ENCODE measurements around the gene IQSEC3.

IQSEC3 gene

DNA sequence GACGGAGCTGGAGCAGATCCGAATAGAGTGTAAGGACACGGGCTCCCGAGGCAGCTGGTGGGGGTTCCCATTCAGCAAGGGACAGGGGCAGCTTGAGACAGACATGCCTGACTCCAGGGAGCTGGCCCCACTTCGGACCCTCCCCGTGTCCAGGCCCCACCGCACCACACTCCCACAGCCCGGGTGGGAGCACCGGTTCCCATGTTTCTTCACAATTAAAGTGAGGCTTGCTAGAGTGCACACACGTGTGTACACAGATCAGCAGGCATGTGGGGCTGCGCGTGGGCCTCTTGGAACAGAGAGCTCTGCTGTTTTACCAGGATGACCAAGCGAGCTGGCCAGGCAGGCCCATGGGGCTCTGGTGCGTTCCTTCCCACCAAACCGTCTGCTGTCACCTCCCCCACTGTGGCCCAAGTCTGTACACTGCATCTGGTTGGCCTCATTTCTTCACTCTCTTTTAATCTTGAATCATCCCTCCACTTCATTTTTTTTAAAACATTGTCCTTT, 99.3 kb downstream of the IQSEC3 start:
- TF ChIP-seq, protein P1, sequence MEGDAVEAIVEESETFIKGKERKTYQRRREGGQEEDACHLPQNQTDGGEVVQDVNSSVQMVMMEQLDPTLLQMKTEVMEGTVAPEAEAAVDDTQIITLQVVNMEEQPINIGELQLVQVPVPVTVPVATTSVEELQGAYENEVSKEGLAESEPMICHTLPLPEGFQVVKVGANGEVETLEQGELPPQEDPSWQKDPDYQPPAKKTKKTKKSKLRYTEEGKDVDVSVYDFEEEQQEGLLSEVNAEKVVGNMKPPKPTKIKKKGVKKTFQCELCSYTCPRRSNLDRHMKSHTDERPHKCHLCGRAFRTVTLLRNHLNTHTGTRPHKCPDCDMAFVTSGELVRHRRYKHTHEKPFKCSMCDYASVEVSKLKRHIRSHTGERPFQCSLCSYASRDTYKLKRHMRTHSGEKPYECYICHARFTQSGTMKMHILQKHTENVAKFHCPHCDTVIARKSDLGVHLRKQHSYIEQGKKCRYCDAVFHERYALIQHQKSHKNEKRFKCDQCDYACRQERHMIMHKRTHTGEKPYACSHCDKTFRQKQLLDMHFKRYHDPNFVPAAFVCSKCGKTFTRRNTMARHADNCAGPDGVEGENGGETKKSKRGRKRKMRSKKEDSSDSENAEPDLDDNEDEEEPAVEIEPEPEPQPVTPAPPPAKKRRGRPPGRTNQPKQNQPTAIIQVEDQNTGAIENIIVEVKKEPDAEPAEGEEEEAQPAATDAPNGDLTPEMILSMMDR (conservative IDR thresholded peaks at IDR 0.05; ENCODE audit: low read length), result no peak
- DNase-seq (ENCODE audit: low read depth), result no peak
- no peak overlapping the region for H3K4me3 ChIP-seq (ENCODE audit: low read length)

DNA sequence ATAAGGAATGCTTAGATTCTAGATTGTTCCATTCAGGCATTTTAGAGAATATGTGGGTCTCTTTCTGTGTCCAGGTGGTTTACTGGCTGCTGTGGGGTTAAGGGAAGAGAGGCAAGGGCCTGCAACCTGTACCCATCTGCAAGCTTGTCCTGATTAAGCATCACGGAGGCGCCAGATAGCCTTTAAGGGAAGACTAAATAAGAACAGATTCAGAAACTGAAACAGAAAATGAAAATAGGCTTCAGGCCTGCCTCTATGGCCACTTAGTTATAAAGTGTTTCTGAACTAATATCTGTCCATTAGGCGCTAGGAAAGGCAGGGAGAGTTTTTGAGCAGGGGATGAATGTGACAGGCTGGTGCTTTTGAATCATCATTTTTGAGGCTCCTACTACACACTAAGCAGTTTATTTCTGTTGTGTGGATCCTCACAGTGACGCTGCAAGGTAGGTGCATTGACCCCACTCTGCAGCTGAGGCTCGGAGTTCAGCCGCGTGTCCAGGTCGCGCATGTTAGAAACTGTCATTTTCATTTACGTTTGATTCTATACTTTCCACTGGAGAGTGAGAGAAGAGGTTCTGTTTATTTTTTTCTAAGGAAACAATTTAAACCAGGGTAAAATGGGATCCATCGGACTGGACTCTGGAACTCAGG, 100.0 kb downstream of the IQSEC3 start:
- TF ChIP-seq, protein P1 (conservative IDR thresholded peaks at IDR 0.05; ENCODE audit: low read length), result no peak
- DNase-seq (ENCODE audit: low read depth), result no peak
- no peak overlapping the region for H3K4me3 ChIP-seq (ENCODE audit: low read length)

DNA sequence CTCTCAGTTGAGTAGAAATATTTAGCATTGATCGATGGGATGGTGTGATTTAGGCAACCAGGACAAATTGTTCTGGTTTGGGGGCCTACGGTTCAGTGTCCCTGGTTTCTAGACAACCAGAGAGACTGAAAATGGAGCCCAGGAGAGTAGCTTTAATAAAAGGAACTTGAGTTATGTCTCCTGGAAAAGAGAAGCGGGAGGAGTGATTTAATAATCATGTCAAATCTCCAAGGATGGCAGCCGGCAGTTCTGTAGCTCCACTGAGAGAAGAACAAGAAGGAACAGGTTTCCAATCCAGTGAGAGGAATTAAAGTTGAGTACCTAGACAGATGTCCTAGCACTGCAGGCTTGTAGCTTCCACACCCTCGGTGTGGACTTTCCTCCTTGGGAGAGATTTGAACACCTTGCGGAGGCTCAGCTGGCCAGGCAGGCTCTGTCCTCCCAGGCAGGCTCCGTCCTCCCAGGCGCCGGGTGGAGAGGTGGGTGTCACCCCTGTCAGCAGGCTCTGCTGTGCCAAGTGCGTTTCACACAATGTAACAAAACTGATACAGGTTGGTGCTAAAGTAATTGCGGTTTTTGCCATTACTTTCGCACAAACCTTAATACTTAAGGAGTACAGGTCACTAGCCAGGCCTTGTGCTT, 101.5 kb downstream of the IQSEC3 start:
- DNase-seq (ENCODE audit: low read depth), result no peak
- TF ChIP-seq, protein P1 (conservative IDR thresholded peaks at IDR 0.05; ENCODE audit: low read length), result no peak
- H3K4me3 ChIP-seq (ENCODE audit: low read length), result no peak overlapping the region

DNA sequence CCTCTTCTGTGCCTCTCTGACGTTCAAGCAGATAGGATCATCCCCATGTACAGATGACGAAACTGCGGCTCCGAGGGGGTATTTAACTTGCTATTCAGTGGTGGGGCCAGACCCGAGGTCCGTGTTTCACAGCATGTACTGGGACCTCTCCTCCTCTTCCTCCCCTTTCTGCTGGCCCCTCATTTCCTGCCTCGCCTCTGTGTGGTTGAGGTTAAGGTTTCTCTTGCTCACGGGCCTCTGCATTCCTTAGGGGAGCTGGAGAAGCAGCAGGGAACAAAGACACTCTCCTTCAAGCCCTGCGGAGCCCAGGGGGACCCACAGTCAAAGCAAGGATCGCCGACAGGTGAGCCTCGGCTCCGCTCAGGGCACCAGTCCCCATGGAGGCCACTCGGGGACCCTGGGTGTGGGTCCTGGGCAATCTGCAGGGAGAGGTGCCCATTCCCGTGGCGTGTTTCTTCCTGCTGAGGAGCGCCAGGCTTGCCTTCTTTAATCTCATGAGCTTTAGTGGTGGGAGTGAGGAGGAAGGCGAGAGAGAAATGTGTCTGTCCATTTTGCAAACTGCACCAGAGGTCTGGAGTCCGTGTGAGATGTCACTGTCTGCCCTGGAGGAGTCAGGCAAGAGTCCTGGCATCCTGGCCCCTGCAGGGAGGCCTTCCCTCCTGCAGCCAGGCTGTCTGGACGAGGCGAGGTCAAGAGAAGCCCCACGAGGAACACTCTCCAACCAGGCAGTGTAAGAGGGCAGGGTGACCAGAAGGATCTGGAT, 102.4 kb downstream of the IQSEC3 start:
- H3K4me3 ChIP-seq (ENCODE audit: low read length), result no peak overlapping the region
- no peak for DNase-seq (ENCODE audit: low read depth)
- TF ChIP-seq, protein P1 (conservative IDR thresholded peaks at IDR 0.05; ENCODE audit: low read length), result no peak

DNA sequence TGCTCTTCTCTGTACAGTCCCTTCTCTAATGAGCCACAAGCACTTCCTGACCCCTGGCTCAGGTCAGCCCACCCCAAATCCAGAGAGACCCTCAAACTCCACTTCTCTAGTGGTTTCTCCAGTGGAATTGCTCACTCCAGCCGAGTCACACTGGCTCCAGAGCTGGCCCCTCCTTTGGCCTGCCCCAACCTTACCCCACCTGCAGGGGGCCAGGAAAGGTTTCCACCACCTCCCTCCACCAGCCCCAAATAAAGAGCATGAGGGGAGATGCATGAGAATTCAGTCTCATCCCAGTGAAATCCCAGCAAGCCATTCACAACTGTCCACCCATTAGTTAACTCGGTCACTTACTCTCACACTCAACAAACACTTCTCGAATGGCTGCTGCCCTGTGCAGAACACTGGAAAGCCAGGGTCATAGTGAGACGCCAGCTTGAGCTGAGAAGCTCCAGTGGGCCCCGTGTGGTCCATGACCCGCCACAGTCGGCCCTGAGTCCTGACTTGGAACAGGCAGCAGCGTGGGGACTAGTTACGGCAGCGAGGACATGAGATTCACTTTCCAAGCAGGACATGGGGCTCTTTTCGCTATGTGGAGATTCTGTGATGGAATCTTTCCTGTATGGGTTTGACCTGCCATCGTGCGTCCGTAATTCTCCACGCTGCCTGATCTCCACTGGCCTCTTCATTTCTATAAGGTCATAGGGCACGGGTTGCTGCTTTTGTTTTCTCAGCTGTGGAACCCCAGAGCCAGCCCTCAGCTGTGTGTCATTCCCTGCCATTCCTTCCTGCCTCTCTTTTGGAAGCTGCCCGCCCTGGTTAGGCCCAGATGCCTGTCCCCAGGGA, 103.2 kb downstream of the IQSEC3 start:
- no peak for DNase-seq (ENCODE audit: low read depth)
- no peak overlapping the region for H3K4me3 ChIP-seq (ENCODE audit: low read length)
- TF ChIP-seq, protein P1 (conservative IDR thresholded peaks at IDR 0.05; ENCODE audit: low read length), result no peak

DNA sequence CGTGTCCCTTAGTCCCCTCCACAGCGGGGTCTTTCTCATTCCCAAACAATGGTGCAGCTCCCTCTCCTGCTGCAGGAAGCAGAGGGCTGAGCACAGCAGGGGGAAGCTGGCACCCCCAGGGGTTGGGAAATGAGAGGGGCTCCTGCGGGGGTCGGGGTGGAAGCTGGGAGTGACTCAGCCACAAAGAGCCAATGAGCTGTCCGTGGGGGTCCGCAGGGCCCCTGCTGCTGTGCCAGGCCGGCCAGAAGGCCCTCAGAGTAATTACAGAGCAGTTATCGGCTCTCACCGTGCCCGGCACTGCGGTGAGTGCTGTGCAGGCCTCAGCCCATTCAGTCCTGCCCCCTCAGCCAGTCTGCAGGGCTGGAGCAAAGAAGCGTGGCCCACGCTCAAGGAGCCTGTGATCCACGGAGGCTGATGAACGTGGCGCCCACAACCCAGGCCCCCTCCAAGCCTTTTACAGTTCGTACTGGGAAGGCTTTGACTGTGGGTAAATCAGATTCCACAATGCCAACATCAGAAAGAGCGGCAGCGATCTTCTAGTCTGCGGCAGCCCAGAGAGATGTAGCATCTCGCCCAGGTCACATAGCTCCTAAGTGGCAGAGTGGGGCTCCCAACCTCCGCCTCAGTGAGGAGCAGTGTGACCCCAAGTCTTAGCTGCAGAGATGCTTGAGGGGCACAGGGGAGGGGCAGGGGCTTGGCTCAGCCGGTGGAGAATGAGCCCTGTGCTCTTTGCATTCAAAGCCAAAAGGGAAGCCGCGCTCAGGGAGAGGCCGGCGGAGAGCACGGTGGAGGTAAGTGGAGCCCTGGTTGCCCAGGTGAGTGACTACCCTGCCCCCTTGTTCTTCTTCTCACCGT, 104.0 kb downstream of the IQSEC3 start:
- DNase-seq (ENCODE audit: low read depth), result no peak
- TF ChIP-seq, protein P1 (conservative IDR thresholded peaks at IDR 0.05; ENCODE audit: low read length), result no peak
- no peak overlapping the region for H3K4me3 ChIP-seq (ENCODE audit: low read length)

All from AG10803 (cell line).